K562 (cell line): ENCODE results near the gene STX1A. TPM values are rescaled to one million over a fixed set of nuclear protein-coding genes. Genes with fewer than 3 reads are reported as not detected.
A peak's percentile ranks its signal among the peaks of the same experiment; 100 is the strongest.

ENCODE experiments used
- ATAC-seq: fragments of 200-7000 bp; cut with Tn5 transposase; 3 replicates; pipeline ENCODE4 v1.9.1; 2020; ENCODE audit warnings: moderate library complexity
- BruUV-seq: library from RNA; stranded (reverse); fragments of 400-500 nt; replicated peaks from 2 replicates; lab custom pipeline; 2021; lab: Mats Ljungman, UMichigan
- CTCF ChIA-PET: fragments of 300-600 bp; formaldehyde crosslinking; extraction: SDS; loops from one replicate; lab custom pipeline; 2021; ENCODE audit warnings: low intra/inter-chr PET ratio; lab: Yijun Ruan, JAX
- POLR2A ChIA-PET: fragments of 300-600, 350-650 bp; sonication (Branson Sonifier 250); formaldehyde crosslinking; extraction: SDS; loops from one replicate; lab custom pipeline; 2021; ENCODE audit warnings: antibody characterized with exemption, inconsistent platforms; lab: Yijun Ruan, JAX
- DNase-seq, 4 experiments: peaks; one replicate each; pipeline versions ENCODE4 v3.0.0 to v3.0.0-alpha.2; 2011 to 2018; ENCODE audit warnings: low spot score in 3 of 4, mixed read lengths in 3 of 4; ENCODE audit errors: extremely low read depth in 1 of 4
- FAIRE-seq: peaks from 2 replicates; lab custom pipeline; 2011; peaks lifted over from hg19 to GRCh38; lab: Jason Lieb, UNC
- H2AFZ ChIP-seq: 2 replicates; pipeline ENCODE4 v1.6.0; 2011; ENCODE audit warnings: low read depth, low read length, control low read depth, inconsistent platforms
- H3K27ac ChIP-seq: fragments of 200-600 bp; 3 replicates; pipeline ENCODE4 v1.8.0; 2011; ENCODE audit warnings: low read depth, mild to moderate bottlenecking, control low read depth, inconsistent platforms, low read length, moderate library complexity, mixed read lengths; ENCODE audit errors: extremely low read depth
- H3K27me3 ChIP-seq, 2 experiments: fragments of 300-600 bp in 1 of 2; 2 replicates in 1 of 2; 3 replicates in 1 of 2; pipeline versions ENCODE4 v1.6.0 to v1.8.0; 2011; ENCODE audit warnings: inconsistent platforms in 2 of 2, low read length in 2 of 2, mild to moderate bottlenecking in 1 of 2, mixed read lengths in 1 of 2, moderate library complexity in 1 of 2; ENCODE audit not compliant: control insufficient read depth in 2 of 2, insufficient read depth in 2 of 2
- H3K36me3 ChIP-seq: fragments of 300-600 bp; 3 replicates; pipeline ENCODE4 v1.8.0; 2011; ENCODE audit warnings: mild to moderate bottlenecking, low read length, inconsistent platforms; ENCODE audit not compliant: control insufficient read depth, insufficient read depth
- H3K4me1 ChIP-seq, 2 experiments: fragments of 200-600 bp in 1 of 2; replicated peaks in 1 of 2; 2 replicates in 1 of 2; 3 replicates in 1 of 2; pipeline versions ENCODE4 v1.5.1 to v1.8.0; 2011; ENCODE audit warnings: inconsistent platforms in 2 of 2, low read length in 2 of 2, mild to moderate bottlenecking in 1 of 2, mixed read lengths in 1 of 2, moderate library complexity in 1 of 2; ENCODE audit not compliant: control insufficient read depth in 2 of 2, insufficient read depth in 2 of 2
- H3K4me2 ChIP-seq: 2 replicates; pipeline ENCODE4 v1.6.1; 2011; ENCODE audit warnings: low read length, control low read depth, inconsistent platforms, mixed read lengths; ENCODE audit not compliant: insufficient read depth
- H3K4me3 ChIP-seq: fragments of 200-600 bp; sonication (generic), shearing (Covaris generic); 2 replicates; pipeline ENCODE4 v1.5.1; 2016; ENCODE audit warnings: control low read depth, inconsistent platforms
- H3K79me2 ChIP-seq: fragments of 200-600 bp; 3 replicates; pipeline ENCODE4 v1.8.0; 2011; ENCODE audit warnings: low read length, inconsistent platforms; ENCODE audit not compliant: control insufficient read depth, insufficient read depth
- H3K9ac ChIP-seq, 2 experiments: 2 replicates each; pipeline versions ENCODE4 v1.6.0 to v1.6.1; 2011; ENCODE audit warnings: low read depth in 2 of 2, low read length in 2 of 2, control low read depth in 1 of 2, inconsistent platforms in 1 of 2, mild to moderate bottlenecking in 1 of 2, mixed read lengths in 1 of 2; ENCODE audit not compliant: insufficient read depth in 1 of 2
- H3K9me1 ChIP-seq: one replicate; pipeline ENCODE4 v1.6.0; 2011; ENCODE audit warnings: inconsistent platforms, mild to moderate bottlenecking, low read length, moderate library complexity; ENCODE audit not compliant: control insufficient read depth, insufficient read depth
- H3K9me3 ChIP-seq: replicated peaks from 2 replicates; pipeline ENCODE4 v1.5.1; 2011; ENCODE audit warnings: low read depth, low read length, inconsistent platforms; ENCODE audit not compliant: control insufficient read depth, insufficient read depth
- H4K20me1 ChIP-seq: replicated peaks from 2 replicates; pipeline ENCODE4 v1.6.1; 2011; ENCODE audit warnings: low read length, inconsistent platforms, mixed read lengths; ENCODE audit not compliant: control insufficient read depth, insufficient read depth
- EGR1 ChIP-seq: fragments of 450-650 bp; conservative IDR thresholded peaks from 2 replicates; pipeline ENCODE4 v1.6.1; 2017; ENCODE audit warnings: mild to moderate bottlenecking
- ETV5 ChIP-seq: sonication (generic); formaldehyde crosslinking; IDR thresholded peaks from 2 replicates; pipeline ENCODE4 v1.4.0; 2020; ENCODE audit warnings: low read depth, mild to moderate bottlenecking, missing genetic modification reagents
- KAT7 ChIP-seq: sonication (generic); formaldehyde crosslinking; IDR thresholded peaks from 2 replicates; pipeline ENCODE4 v1.8.0; 2022; ENCODE audit warnings: missing genetic modification reagents, mild to moderate bottlenecking, borderline replicate concordance
- PRMT5 ChIP-seq: sonication (generic); formaldehyde crosslinking; IDR thresholded peaks from 2 replicates; pipeline ENCODE4 v1.5.0; 2020; ENCODE audit warnings: missing genetic modification reagents
- RBM17 ChIP-seq: fragments of 200-400 bp; formaldehyde crosslinking; IDR thresholded peaks from 2 replicates; pipeline ENCODE4 v1.6.1; 2017; ENCODE audit warnings: low read depth, mild to moderate bottlenecking, low read length, borderline replicate concordance
- XRCC3 ChIP-seq: fragments of 450-650 bp; IDR thresholded peaks from 2 replicates; pipeline ENCODE4 v1.6.1; 2017; ENCODE audit warnings: mild to moderate bottlenecking, moderate library complexity
- XRCC5 ChIP-seq: fragments of 200-400 bp; formaldehyde crosslinking; IDR thresholded peaks from 2 replicates; pipeline ENCODE4 v1.6.1; 2017; ENCODE audit warnings: low read depth, mild to moderate bottlenecking, low read length
- ZNF24 ChIP-seq: fragments of 450-650 bp; IDR thresholded peaks from 2 replicates; pipeline ENCODE4 v1.6.1; 2016
- ZNF639 ChIP-seq, 2 experiments: fragments of 200-800 bp in 1 of 2; sonication (Bioruptor generic) in 1 of 2; sonication (generic) in 1 of 2; formaldehyde crosslinking in 1 of 2; IDR thresholded peaks in 1 of 2; conservative IDR thresholded peaks in 1 of 2; 2 replicates each; pipeline versions ENCODE4 v1.5.0 to v1.6.1; 2016 to 2020; ENCODE audit warnings: missing compliant biosample characterization in 1 of 2, missing genetic modification characterization in 1 of 2, missing genetic modification reagents in 1 of 2
- WGBS: fragments of 100-300 bp; shearing (Covaris generic); methylation state at CpG from one replicate; pipeline ENCODE4 v1.1.6; 2016; ENCODE audit warnings: low coverage, mixed read lengths; ENCODE audit not compliant: insufficient coverage; ENCODE audit errors: missing lambda C conversion rate; 5-methylcytosine and 5-hydroxymethylcytosine counted together
- in situ Hi-C: fragments of 300-500 bp; cut with MboI; formaldehyde crosslinking; loops from 4 replicates; pipeline ENCODE4 v1.15.0; 2018; ENCODE audit warnings: inconsistent platforms, mixed read lengths
- intact Hi-C: fragments of 100-400 bp; cut with micrococcal nuclease; formaldehyde crosslinking; loops from 2 replicates; pipeline ENCODE4 v1.14.2; 2022
- polyA plus RNA-seq, 8 experiments: library from polyadenylated mRNA; depleted of rRNA in 4 of 8; stranded (reverse) in 5 of 8; unstranded in 3 of 8; fragments of >200 nt; fragmentation: Nextera tagmentation in 2 of 8; fragmentation: Illumina TruSeq in 1 of 8; extraction: Ambion mirVana in 2 of 8; extraction: Trizol in 1 of 8; gene quantifications; 2 replicates each; pipeline versions ENCODE4 v1.2.1 to v1.2.3, GENCODE V29; 2011 to 2014; ENCODE audit warnings: inconsistent platforms in 1 of 8, missing spikeins in 1 of 8
- total RNA-seq, 7 experiments: library from RNA; depleted of rRNA in 6 of 7; stranded (reverse); fragments of >200 nt in 6 of 7; fragmentation: Illumina TruSeq in 2 of 7; extraction: Trizol in 2 of 7; gene quantifications; 2 replicates each; pipeline versions ENCODE4 v1.2.1 to v1.2.3, GENCODE V29; 2011 to 2021; ENCODE audit warnings: low replicate concordance in 1 of 7
- TF ChIP-seq, protein P1 (sequence below): sonication (generic); formaldehyde crosslinking; IDR thresholded peaks from 2 replicates; pipeline ENCODE4 v1.9.0; 2022; ENCODE audit warnings: mild to moderate bottlenecking, missing genetic modification reagents
- TF ChIP-seq, protein P2 (sequence below): sonication (generic); formaldehyde crosslinking; IDR thresholded peaks from 2 replicates; pipeline ENCODE4 v1.8.0; 2023; ENCODE audit warnings: mild to moderate bottlenecking, missing genetic modification reagents

The STX1A gene
- total and polyA plus RNA-seq, 9 of the 15 experiments (the other 6 are each of a cell fraction or from before 2014, with no cell fraction given), result 0.04 to 15.1 (median 6.3) TPM

- POLR2A ChIA-PET, result interaction anchor here (0.6 kb wide), 1 partner anchor 162 kb away, joined by 3 read pairs; no protein-coding TSS in a partner anchor
- ATAC-seq (peak; percentile 10), DNase-seq (no peak), FAIRE-seq (no peak)
- Histone ChIP-seq H4K20me1 (0 out of 2 replicates have a peak, but pooled peaks cover 7% of the 10 kb centered on the region), H3K4me1 (peaks cover 35 to 45% of the 10 kb centered on the region in 2 experiments; a peak in 4 of 5 replicates), H3K27me3 (no peaks in the 10 kb centered on the region), H3K9ac (peak overlapping the region; percentile 80 to 100), H3K9me3 (no peaks in the 10 kb centered on the region), H2AFZ (peak overlapping the region; percentile 98), H3K36me3 (peaks cover 60% of the 10 kb centered on the region), H3K4me2 (peak overlapping the region; percentile 94), H3K4me3 (peak overlapping the region; percentile 99), H3K79me2 (peaks cover 83% of the 10 kb centered on the region), H3K9me1 (no peaks in the 10 kb centered on the region), H3K27ac (peak overlapping the region; percentile 73)
- CTCF ChIA-PET, result no interaction called here
- intact Hi-C loops, result loop anchor here (5.0 kb wide), 1 partner anchor 35 kb away; the partner anchor contains the start of gene STX1A
- in situ Hi-C loops, result no loop called here
- BruUV-seq, result no TSS peak
- WGBS, result 1% methylated on average over 31 of the region's 33 CpGs
- 0 out of 2 replicates have a peak, but pooled peaks have one; percentile 18 for TF ChIP-seq XRCC5
- no peak for TF ChIP-seq ZNF24
- 0 out of 2 replicates have a peak, but pooled peaks have one; percentile 48 for TF ChIP-seq PRMT5 (CRISPR knock-in tag)
- peak; percentile 3; the same call in 1 of the 2 replicates for TF ChIP-seq ETV5
- TF ChIP-seq XRCC3, result no peak
- no peak for TF ChIP-seq RBM17
- 0 out of 2 replicates have a peak, but pooled peaks have one; percentile 93 for TF ChIP-seq KAT7 (CRISPR knock-in tag)
- TF ChIP-seq, protein P1, sequence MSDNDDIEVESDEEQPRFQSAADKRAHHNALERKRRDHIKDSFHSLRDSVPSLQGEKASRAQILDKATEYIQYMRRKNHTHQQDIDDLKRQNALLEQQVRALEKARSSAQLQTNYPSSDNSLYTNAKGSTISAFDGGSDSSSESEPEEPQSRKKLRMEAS, result no peak
- 0 out of 4 replicates have a peak, but pooled peaks of 1 of the 2 experiments have one; percentile 9 for TF ChIP-seq ZNF639 (CRISPR knock-in tag; conservative IDR thresholded peaks at IDR 0.05 in 1 of 2, IDR thresholded peaks at IDR 0.05 in 1 of 2)
- no peak; the same call in 1 of the 2 replicates for TF ChIP-seq EGR1
- TF ChIP-seq, protein P2, sequence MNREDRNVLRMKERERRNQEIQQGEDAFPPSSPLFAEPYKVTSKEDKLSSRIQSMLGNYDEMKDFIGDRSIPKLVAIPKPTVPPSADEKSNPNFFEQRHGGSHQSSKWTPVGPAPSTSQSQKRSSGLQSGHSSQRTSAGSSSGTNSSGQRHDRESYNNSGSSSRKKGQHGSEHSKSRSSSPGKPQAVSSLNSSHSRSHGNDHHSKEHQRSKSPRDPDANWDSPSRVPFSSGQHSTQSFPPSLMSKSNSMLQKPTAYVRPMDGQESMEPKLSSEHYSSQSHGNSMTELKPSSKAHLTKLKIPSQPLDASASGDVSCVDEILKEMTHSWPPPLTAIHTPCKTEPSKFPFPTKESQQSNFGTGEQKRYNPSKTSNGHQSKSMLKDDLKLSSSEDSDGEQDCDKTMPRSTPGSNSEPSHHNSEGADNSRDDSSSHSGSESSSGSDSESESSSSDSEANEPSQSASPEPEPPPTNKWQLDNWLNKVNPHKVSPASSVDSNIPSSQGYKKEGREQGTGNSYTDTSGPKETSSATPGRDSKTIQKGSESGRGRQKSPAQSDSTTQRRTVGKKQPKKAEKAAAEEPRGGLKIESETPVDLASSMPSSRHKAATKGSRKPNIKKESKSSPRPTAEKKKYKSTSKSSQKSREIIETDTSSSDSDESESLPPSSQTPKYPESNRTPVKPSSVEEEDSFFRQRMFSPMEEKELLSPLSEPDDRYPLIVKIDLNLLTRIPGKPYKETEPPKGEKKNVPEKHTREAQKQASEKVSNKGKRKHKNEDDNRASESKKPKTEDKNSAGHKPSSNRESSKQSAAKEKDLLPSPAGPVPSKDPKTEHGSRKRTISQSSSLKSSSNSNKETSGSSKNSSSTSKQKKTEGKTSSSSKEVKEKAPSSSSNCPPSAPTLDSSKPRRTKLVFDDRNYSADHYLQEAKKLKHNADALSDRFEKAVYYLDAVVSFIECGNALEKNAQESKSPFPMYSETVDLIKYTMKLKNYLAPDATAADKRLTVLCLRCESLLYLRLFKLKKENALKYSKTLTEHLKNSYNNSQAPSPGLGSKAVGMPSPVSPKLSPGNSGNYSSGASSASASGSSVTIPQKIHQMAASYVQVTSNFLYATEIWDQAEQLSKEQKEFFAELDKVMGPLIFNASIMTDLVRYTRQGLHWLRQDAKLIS, result 0 out of 2 replicates have a peak, but pooled peaks have one; percentile 8
These were observed 36.8 kb downstream of the STX1A start for GRCh38 chr7:73682745-73683055.
